CD4-positive, CD25-positive, alpha-beta regulatory T cell (primary cell): ENCODE results near the gene CTNND1. TPM values are rescaled to one million over a fixed set of nuclear protein-coding genes. Genes with fewer than 3 reads are reported as not detected.

ENCODE experiments used
- ATAC-seq, 2 donors: fragments of 150-1000 bp; cut with Tn5 transposase; one replicate each; pipeline ENCODE4 v1.10.0; 2021; ENCODE audit warnings: low read depth in 2 of 2, moderate number of reproducible peaks in 2 of 2, moderate library complexity in 1 of 2
- DNase-seq, 3 donors: peaks; one replicate each; pipeline versions ENCODE4 v3.0.0 to v3.0.0-alpha.2; 2012 to 2022; ENCODE audit warnings: mixed read lengths in 1 of 3
- H3K27ac ChIP-seq: one replicate; pipeline ENCODE4 v1.7.0; 2013; ENCODE audit warnings: mild to moderate bottlenecking, low read length; ENCODE audit not compliant: insufficient read depth, poor library complexity, severe bottlenecking
- H3K27me3 ChIP-seq: one replicate; pipeline ENCODE4 v1.7.0; 2013; ENCODE audit warnings: low read length; ENCODE audit not compliant: control insufficient read depth, insufficient read depth
- H3K36me3 ChIP-seq: one replicate; pipeline ENCODE4 v1.7.0; 2013; ENCODE audit warnings: mild to moderate bottlenecking, low read length, moderate library complexity; ENCODE audit not compliant: control insufficient read depth, insufficient read depth
- H3K4me1 ChIP-seq: 2 replicates; pipeline ENCODE4 v1.7.0; 2013; ENCODE audit warnings: mild to moderate bottlenecking, low read length; ENCODE audit not compliant: insufficient read depth, control insufficient read depth, poor library complexity, severe bottlenecking
- H3K4me3 ChIP-seq: one replicate; pipeline ENCODE4 v1.7.0; 2013; ENCODE audit warnings: low read depth, mild to moderate bottlenecking, low read length, moderate library complexity
- H3K9me3 ChIP-seq, 2 experiments: 1 replicate in 1 of 2; 2 replicates in 1 of 2; pipeline ENCODE4 v1.7.0; 2013; ENCODE audit warnings: low read length in 2 of 2, mild to moderate bottlenecking in 1 of 2, moderate library complexity in 1 of 2; ENCODE audit not compliant: control insufficient read depth in 2 of 2
- H3K27ac Mint-ChIP-seq, 3 donors: one replicate each; pipeline ENCODE4 v1.8.0; 2020 to 2022; ENCODE audit warnings: mild to moderate bottlenecking in 3 of 3, mixed read lengths in 3 of 3, moderate library complexity in 2 of 3
- H3K27me3 Mint-ChIP-seq: one replicate; pipeline ENCODE4 v1.8.0; 2022; ENCODE audit warnings: mild to moderate bottlenecking, mixed read lengths
- H3K36me3 Mint-ChIP-seq: one replicate; pipeline ENCODE4 v1.8.0; 2020; ENCODE audit warnings: mixed read lengths
- H3K4me1 Mint-ChIP-seq, 4 donors: one replicate each; pipeline ENCODE4 v1.8.0; 2020 to 2022; ENCODE audit warnings: mixed read lengths in 4 of 4, mild to moderate bottlenecking in 1 of 4
- H3K4me3 Mint-ChIP-seq, 4 donors: one replicate each; pipeline ENCODE4 v1.8.0; 2020 to 2022; ENCODE audit warnings: mild to moderate bottlenecking in 4 of 4, mixed read lengths in 4 of 4, moderate library complexity in 3 of 4
- H3K9me3 Mint-ChIP-seq, 7 donors: one replicate each; pipeline ENCODE4 v1.8.0; 2020 to 2022; ENCODE audit warnings: mixed read lengths in 7 of 7, mild to moderate bottlenecking in 3 of 7, moderate library complexity in 2 of 7
- polyA plus RNA-seq, 4 donors: library from polyadenylated mRNA; unstranded; fragments of 300-500 nt; fragmentation: Illumina TruSeq; gene quantifications; one replicate each; pipeline ENCODE4 v1.2.3, GENCODE V29; 2021
- total RNA-seq: library from RNA; stranded (reverse); gene quantifications from one replicate; pipeline ENCODE4 v1.2.3, GENCODE V29; 2022

The CTNND1 gene
- total and polyA plus RNA-seq, 5 donors from 2014 or later, result 0.53 to 19.4 (median 2.6) TPM

- Mint-ChIP-seq H3K36me3 (peaks cover 4% of the 10 kb centered on the region), H3K4me1 (peaks cover 11 to 18% (median 18%) of the 10 kb centered on the region in 4 donors), H3K4me3 (no peak overlapping the region), H3K9me3 (no peaks in the 10 kb centered on the region), H3K27me3 (no peaks in the 10 kb centered on the region), H3K27ac (peak overlapping the region in 1 of 3 donors; percentile 33)
- Histone ChIP-seq H3K36me3 (peaks cover 3% of the 10 kb centered on the region), H3K27ac (no peak overlapping the region), H3K27me3 (no peaks in the 10 kb centered on the region), H3K4me1 (no peaks in the 10 kb centered on the region), H3K9me3 (no peaks in the 10 kb centered on the region), H3K4me3 (no peak overlapping the region)
- ATAC-seq (no peak), DNase-seq (no peak)
Measured at GRCh38 chr11:57729479-57729878, 32.1 kb upstream of the CTNND1 start.

DNA sequence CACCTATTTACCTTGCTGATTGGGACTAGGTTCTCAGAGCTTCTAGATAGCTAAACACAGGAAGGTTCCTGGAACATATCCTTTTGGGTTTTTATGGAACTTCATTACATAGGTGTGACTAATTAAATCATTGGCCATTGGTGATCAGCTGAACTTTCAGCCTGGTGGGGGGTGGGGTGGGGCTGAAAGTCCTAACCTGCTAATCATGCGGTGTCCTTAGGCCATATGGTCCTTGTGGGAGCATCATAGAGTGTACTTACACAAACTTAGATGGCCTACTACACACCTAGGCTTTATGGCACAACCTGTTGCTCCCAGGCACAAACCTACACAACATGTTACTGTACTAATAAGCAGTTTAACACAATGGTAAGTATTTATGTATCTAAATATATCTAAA, 28.9 kb upstream of the CTNND1 start:
- ATAC-seq, result no peak
- H3K4me1 Mint-ChIP-seq, result peaks cover 11 to 25% (median 17%) of the 10 kb centered on the region in 4 donors
- Histone ChIP-seq H3K4me1 (no peaks in the 10 kb centered on the region), H3K27me3 (no peaks in the 10 kb centered on the region), H3K9me3 (no peaks in the 10 kb centered on the region), H3K36me3 (peaks cover 10% of the 10 kb centered on the region), H3K4me3 (no peak overlapping the region), H3K27ac (no peak overlapping the region)
- no peak overlapping the region for H3K4me3 Mint-ChIP-seq
- peak overlapping the region in 2 of 3 donors; percentile 3 to 67 for H3K27ac Mint-ChIP-seq
- no peaks in the 10 kb centered on the region for H3K27me3 Mint-ChIP-seq
- no peak for DNase-seq
- no peaks in the 10 kb centered on the region for H3K9me3 Mint-ChIP-seq
- peaks cover 10% of the 10 kb centered on the region for H3K36me3 Mint-ChIP-seq

- peak overlapping the region; percentile 33 to 75 (median 56) for H3K27ac Mint-ChIP-seq
- H3K36me3 Mint-ChIP-seq, result peaks cover 22% of the 10 kb centered on the region
- H3K9me3 Mint-ChIP-seq, result no peaks in the 10 kb centered on the region
- ATAC-seq, result no peak
- no peak overlapping the region for H3K27ac ChIP-seq
- H3K4me1 Mint-ChIP-seq, result peaks cover 9 to 15% (median 12%) of the 10 kb centered on the region in 4 donors
- no peaks in the 10 kb centered on the region for H3K27me3 ChIP-seq
- no peaks in the 10 kb centered on the region for H3K27me3 Mint-ChIP-seq
- no peak overlapping the region for H3K4me3 Mint-ChIP-seq
- H3K4me1 ChIP-seq, result peaks cover 4% of the 10 kb centered on the region
- H3K9me3 ChIP-seq, result no peaks in the 10 kb centered on the region
- DNase-seq, result peak in 1 of 3 donors; percentile 46
- H3K36me3 ChIP-seq, result peaks cover 24% of the 10 kb centered on the region
- no peak overlapping the region for H3K4me3 ChIP-seq
Measured at GRCh38 chr11:57735619-57736298, 25.8 kb upstream of the CTNND1 start.

DNA sequence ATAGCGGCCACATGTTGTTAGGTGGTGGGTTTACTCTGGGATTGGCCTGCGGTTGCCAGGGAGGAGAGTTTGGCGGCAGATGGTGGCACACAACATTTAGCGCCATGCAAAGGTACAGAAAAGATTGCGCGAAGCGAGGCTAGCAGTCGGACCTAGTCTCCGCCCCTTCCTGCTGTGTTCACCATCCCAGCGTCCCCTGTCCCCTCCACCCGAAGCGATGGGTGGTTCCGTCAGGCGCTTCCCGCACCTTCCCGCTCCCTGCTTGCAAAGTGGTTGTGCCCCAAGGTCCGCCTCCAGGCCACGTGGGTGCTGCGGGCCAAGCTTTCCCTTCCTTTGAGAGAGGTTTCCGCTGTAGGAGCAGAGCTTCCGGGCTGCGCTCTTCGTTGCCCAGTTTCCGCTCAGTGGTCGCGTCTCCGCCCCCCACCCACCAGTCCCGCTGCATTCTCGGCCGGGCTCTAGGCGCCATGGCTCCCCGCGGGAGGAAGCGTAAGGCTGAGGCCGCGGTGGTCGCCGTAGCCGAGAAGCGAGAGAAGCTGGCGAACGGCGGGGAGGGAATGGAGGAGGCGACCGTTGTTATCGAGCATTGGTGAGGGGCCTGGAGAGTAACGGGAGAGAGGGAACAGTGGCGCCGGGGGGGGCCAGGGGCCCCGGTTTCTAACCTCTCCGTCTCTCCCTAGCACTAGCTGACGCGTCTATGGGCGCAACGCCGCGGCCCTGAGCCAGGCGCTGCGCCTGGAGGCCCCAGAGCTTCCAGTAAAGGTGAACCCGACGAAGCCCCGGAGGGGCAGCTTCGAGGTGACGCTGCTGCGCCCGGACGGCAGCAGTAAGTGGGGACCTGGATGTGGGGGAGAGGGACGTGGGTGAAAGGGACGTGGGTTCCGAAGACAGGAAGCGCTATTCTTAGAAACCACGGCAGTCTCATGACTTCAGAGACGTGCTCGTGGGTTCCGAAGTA, 20.2 kb upstream of the CTNND1 start, which contains the start of gene SELENOH:
Gene SELENOH (plus strand): TSS at position 360 of the 955 bp plus-strand sequence. CDS start 105 bp downstream, at position 465.
- H3K9me3 Mint-ChIP-seq, result no peaks in the 10 kb centered on the region

DNA sequence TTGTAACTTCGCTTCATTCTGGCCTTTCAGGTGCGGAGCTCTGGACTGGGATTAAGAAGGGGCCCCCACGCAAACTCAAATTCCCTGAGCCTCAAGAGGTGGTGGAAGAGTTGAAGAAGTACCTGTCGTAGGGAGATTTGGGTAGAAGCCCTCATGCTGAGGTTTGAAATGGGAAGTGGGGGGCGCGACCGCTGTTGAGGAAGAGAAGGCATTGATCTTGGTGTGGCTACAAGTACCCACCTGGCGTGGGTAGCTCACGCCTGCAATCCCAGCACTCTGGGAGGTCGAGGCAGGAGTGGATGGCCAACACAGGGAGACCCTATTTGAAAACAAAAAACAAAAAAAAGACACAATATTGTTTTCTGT, 19.5 kb upstream of the CTNND1 start:
- peak overlapping the region; percentile 91 to 99 (median 94) for H3K4me3 Mint-ChIP-seq
- no peaks in the 10 kb centered on the region for H3K27me3 ChIP-seq
- H3K4me1 Mint-ChIP-seq, result peaks cover 13 to 45% (median 26%) of the 10 kb centered on the region in 4 donors
- H3K27ac ChIP-seq, result peak overlapping the region; percentile 91
- peak overlapping the region; percentile 88 for H3K4me3 ChIP-seq
- no peak for ATAC-seq
- no peak for DNase-seq
- peaks cover 19% of the 10 kb centered on the region for H3K4me1 ChIP-seq
- peaks cover 24% of the 10 kb centered on the region for H3K36me3 Mint-ChIP-seq
- H3K36me3 ChIP-seq, result peaks cover 45% of the 10 kb centered on the region
- no peaks in the 10 kb centered on the region for H3K9me3 Mint-ChIP-seq
- H3K27ac Mint-ChIP-seq, result peak overlapping the region; percentile 96 to 100 (median 97)
- peaks cover 4% of the 10 kb centered on the region for H3K27me3 Mint-ChIP-seq
- H3K9me3 ChIP-seq, result no peaks in the 10 kb centered on the region

More for the DNA sequence above, 20.2 kb upstream of the CTNND1 start, which contains the start of gene SELENOH:
- ATAC-seq (peak; percentile 81 to 83), DNase-seq (peak; percentile 86 to 97 (median 89))
- no peaks in the 10 kb centered on the region for H3K9me3 ChIP-seq
- H3K4me3 ChIP-seq, result peak within 1 kb of the TSS; percentile 88
- peaks cover 23% of the 10 kb centered on the region for H3K36me3 Mint-ChIP-seq
- peak within 1 kb of the TSS; percentile 91 for H3K27ac ChIP-seq
- H3K27me3 ChIP-seq, result no peaks in the 10 kb centered on the region
- peaks cover 4% of the 10 kb centered on the region for H3K27me3 Mint-ChIP-seq
- H3K4me1 ChIP-seq, result peaks cover 19% of the 10 kb centered on the region
- H3K4me1 Mint-ChIP-seq, result peaks cover 10 to 42% (median 26%) of the 10 kb centered on the region in 4 donors
- H3K4me3 Mint-ChIP-seq, result peak within 1 kb of the TSS; percentile 91 to 99 (median 94)
- peak within 1 kb of the TSS; percentile 96 to 100 (median 97) for H3K27ac Mint-ChIP-seq
- peaks cover 45% of the 10 kb centered on the region for H3K36me3 ChIP-seq

GRCh38 chr11:57744357-57744756, 17.2 kb upstream of the CTNND1 start:
- no peaks in the 10 kb centered on the region for H3K9me3 ChIP-seq
- H3K4me1 ChIP-seq, result peaks cover 19% of the 10 kb centered on the region
- H3K27me3 ChIP-seq, result no peaks in the 10 kb centered on the region
- H3K9me3 Mint-ChIP-seq, result no peaks in the 10 kb centered on the region
- no peak overlapping the region for H3K4me3 ChIP-seq
- peaks cover 4% of the 10 kb centered on the region for H3K27me3 Mint-ChIP-seq
- no peak overlapping the region for H3K27ac ChIP-seq
- peaks cover 14% of the 10 kb centered on the region for H3K36me3 Mint-ChIP-seq
- H3K36me3 ChIP-seq, result peaks cover 26% of the 10 kb centered on the region
- no peak for DNase-seq
- peak overlapping the region; percentile 65 to 92 (median 80) for H3K27ac Mint-ChIP-seq
- peaks cover 17 to 49% (median 26%) of the 10 kb centered on the region in 4 donors for H3K4me1 Mint-ChIP-seq
- ATAC-seq, result no peak
- H3K4me3 Mint-ChIP-seq, result peak overlapping the region in 3 of 4 donors; percentile 31 to 86 (median 58)

- Histone ChIP-seq H3K36me3 (peaks cover 26% of the 10 kb centered on the region), H3K27ac (no peak overlapping the region), H3K9me3 (no peaks in the 10 kb centered on the region), H3K4me1 (peaks cover 19% of the 10 kb centered on the region), H3K27me3 (no peaks in the 10 kb centered on the region), H3K4me3 (no peak overlapping the region)
- ATAC-seq (no peak), DNase-seq (no peak)
- H3K4me3 Mint-ChIP-seq, result peak overlapping the region in 2 of 4 donors; percentile 35 to 58
- peak overlapping the region in 2 of 3 donors; percentile 52 to 74 for H3K27ac Mint-ChIP-seq
- H3K4me1 Mint-ChIP-seq, result peaks cover 17 to 47% (median 26%) of the 10 kb centered on the region in 4 donors
- no peaks in the 10 kb centered on the region for H3K9me3 Mint-ChIP-seq
- peaks cover 11% of the 10 kb centered on the region for H3K36me3 Mint-ChIP-seq
- H3K27me3 Mint-ChIP-seq, result peaks cover 4% of the 10 kb centered on the region
Measured at GRCh38 chr11:57745206-57745605, 16.4 kb upstream of the CTNND1 start.
